ENCODE data around the gene FAM217B.

GRCh38 chr20:59938696-59939051 lies 1.5 kb upstream of the FAM217B start:
- no peak for TF ChIP-seq CTCF (IDR thresholded peaks at IDR 0.05)
- no peak for TF ChIP-seq EP300 (IDR thresholded peaks at IDR 0.05; ENCODE audit: borderline replicate concordance in 1 of 2, low read depth in 1 of 2, low read length in 1 of 2)
- no peak for TF ChIP-seq ZBTB33 (IDR thresholded peaks at IDR 0.05; ENCODE audit: borderline replicate concordance, low read depth)
- no peak for TF ChIP-seq SMC3 (IDR thresholded peaks at IDR 0.05; ENCODE audit: low read depth, low read length)
- TF ChIP-seq POLR2AphosphoS5 (IDR thresholded peaks at IDR 0.05; ENCODE audit: low read depth, low read length), result no peak
- TF ChIP-seq REST (IDR thresholded peaks at IDR 0.05; ENCODE audit: low read depth, low read length), result no peak
- TF ChIP-seq RCOR1 (IDR thresholded peaks at IDR 0.05; ENCODE audit: low read length), result no peak
- TF ChIP-seq MAX (IDR thresholded peaks at IDR 0.05; ENCODE audit: low read depth), result no peak
- TF ChIP-seq FOXJ3 (CRISPR knock-in tag; IDR thresholded peaks at IDR 0.05), result no peak
- no peak for TF ChIP-seq RAD21 (IDR thresholded peaks at IDR 0.05; ENCODE audit: low read length)
- TF ChIP-seq NFIC (IDR thresholded peaks at IDR 0.05; ENCODE audit: borderline replicate concordance), result no peak
- no peak for TF ChIP-seq NRF1 (IDR thresholded peaks at IDR 0.05; ENCODE audit: low read depth, low read length)
- TF ChIP-seq EZH2phosphoT487 (IDR thresholded peaks at IDR 0.05; ENCODE audit: borderline replicate concordance, low read depth), result no peak
- TF ChIP-seq USF2 (IDR thresholded peaks at IDR 0.05; ENCODE audit: borderline replicate concordance, low read depth, low read length), result no peak

Data from SK-N-SH (cell line).